ENCODE data around the gene INHBA. TPM values are rescaled to one million over a fixed set of nuclear protein-coding genes. Genes with fewer than 3 reads are reported as not detected.

INHBA gene
- polyA plus RNA-seq, 1 donor from 2014 or later: 0.19 TPM

DNA sequence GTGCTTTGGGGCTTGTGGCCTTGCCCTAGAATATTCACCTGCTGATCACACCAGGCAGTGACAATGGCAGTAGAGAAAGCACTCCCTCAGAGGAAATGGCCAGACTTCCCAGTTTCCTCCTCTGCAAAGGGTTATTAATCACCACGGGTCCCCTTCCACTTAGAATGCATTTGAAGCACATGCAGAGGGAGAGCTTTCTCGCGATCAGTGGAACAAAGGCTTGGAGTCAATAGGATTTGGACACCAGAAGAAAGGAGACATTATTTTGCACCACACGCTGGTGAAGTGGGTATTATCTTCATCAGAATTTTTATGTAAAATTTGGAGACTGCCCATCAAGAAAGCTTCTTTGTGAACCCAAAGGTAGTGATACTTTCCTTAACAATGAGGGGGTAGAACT is 35.4 kb upstream of the INHBA start:
- H3K4me3 ChIP-seq (ENCODE audit: low read length): no peak overlapping the region
- TF ChIP-seq SMC3 (conservative IDR thresholded peaks at IDR 0.05; ENCODE audit: poor library complexity): no peak
- TF ChIP-seq, protein P1, sequence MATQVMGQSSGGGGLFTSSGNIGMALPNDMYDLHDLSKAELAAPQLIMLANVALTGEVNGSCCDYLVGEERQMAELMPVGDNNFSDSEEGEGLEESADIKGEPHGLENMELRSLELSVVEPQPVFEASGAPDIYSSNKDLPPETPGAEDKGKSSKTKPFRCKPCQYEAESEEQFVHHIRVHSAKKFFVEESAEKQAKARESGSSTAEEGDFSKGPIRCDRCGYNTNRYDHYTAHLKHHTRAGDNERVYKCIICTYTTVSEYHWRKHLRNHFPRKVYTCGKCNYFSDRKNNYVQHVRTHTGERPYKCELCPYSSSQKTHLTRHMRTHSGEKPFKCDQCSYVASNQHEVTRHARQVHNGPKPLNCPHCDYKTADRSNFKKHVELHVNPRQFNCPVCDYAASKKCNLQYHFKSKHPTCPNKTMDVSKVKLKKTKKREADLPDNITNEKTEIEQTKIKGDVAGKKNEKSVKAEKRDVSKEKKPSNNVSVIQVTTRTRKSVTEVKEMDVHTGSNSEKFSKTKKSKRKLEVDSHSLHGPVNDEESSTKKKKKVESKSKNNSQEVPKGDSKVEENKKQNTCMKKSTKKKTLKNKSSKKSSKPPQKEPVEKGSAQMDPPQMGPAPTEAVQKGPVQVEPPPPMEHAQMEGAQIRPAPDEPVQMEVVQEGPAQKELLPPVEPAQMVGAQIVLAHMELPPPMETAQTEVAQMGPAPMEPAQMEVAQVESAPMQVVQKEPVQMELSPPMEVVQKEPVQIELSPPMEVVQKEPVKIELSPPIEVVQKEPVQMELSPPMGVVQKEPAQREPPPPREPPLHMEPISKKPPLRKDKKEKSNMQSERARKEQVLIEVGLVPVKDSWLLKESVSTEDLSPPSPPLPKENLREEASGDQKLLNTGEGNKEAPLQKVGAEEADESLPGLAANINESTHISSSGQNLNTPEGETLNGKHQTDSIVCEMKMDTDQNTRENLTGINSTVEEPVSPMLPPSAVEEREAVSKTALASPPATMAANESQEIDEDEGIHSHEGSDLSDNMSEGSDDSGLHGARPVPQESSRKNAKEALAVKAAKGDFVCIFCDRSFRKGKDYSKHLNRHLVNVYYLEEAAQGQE (IDR thresholded peaks at IDR 0.05; ENCODE audit: borderline replicate concordance): no peak
- H2AFZ ChIP-seq (ENCODE audit: low read depth, low read length): no peak overlapping the region
- H3F3A ChIP-seq (ENCODE audit: insufficient read depth, low read length, poor library complexity, severe bottlenecking): no peaks in the 10 kb centered on the region
- H3K9ac ChIP-seq (ENCODE audit: low read length): no peak overlapping the region
- H3K27me3 ChIP-seq (ENCODE audit: insufficient read depth, low read depth, low read length): no peaks in the 10 kb centered on the region
- no peaks in the 10 kb centered on the region for H3K79me2 ChIP-seq (replicated peaks; ENCODE audit: insufficient read depth, low read length)
- H4K20me1 ChIP-seq (ENCODE audit: insufficient read depth): no peaks in the 10 kb centered on the region
- no peak overlapping the region for H3K4me2 ChIP-seq (ENCODE audit: low read length)
- no peaks in the 10 kb centered on the region for H3K36me3 ChIP-seq (ENCODE audit: insufficient read depth, low read length)
- H3K9me3 ChIP-seq (ENCODE audit: low read length): no peaks in the 10 kb centered on the region
- H3K9me2 ChIP-seq (ENCODE audit: insufficient read depth, low read length): no peaks in the 10 kb centered on the region
- H3K27ac ChIP-seq (ENCODE audit: low read length): no peak overlapping the region

DNA sequence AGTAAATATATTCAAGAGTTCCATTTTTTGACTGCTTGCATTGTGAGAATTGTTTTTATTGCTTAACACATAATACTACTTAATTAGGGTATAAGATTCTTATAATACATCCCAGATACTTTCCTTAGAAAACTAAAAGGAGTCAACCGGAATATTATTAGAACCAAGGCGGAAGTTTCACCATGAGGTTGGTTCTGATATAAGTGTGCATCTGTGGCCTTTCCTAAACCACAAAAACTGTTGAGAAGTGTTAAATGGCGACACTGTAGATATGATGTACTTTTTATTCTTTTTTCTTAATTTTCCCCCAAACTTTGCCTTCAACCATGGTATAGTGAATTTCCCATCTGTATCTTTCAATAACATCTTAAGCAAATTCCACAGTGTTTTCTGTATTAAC is 32.3 kb upstream of the INHBA start:
- H3K9me2 ChIP-seq (ENCODE audit: insufficient read depth, low read length): no peaks in the 10 kb centered on the region
- H3F3A ChIP-seq (ENCODE audit: insufficient read depth, low read length, poor library complexity, severe bottlenecking): no peaks in the 10 kb centered on the region
- no peaks in the 10 kb centered on the region for H3K9me3 ChIP-seq (ENCODE audit: low read length)
- H3K4me3 ChIP-seq (ENCODE audit: low read length): no peak overlapping the region
- H3K27me3 ChIP-seq (ENCODE audit: insufficient read depth, low read depth, low read length): no peaks in the 10 kb centered on the region
- H3K9ac ChIP-seq (ENCODE audit: low read length): no peak overlapping the region
- no peaks in the 10 kb centered on the region for H3K79me2 ChIP-seq (replicated peaks; ENCODE audit: insufficient read depth, low read length)
- no peaks in the 10 kb centered on the region for H3K36me3 ChIP-seq (ENCODE audit: insufficient read depth, low read length)
- no peak overlapping the region for H3K27ac ChIP-seq (ENCODE audit: low read length)
- TF ChIP-seq MXI1 (conservative IDR thresholded peaks at IDR 0.05; ENCODE audit: poor library complexity, severe bottlenecking) (no peak), SMC3 (conservative IDR thresholded peaks at IDR 0.05; ENCODE audit: poor library complexity) (no peak), EZH2 (IDR thresholded peaks at IDR 0.05; ENCODE audit: borderline replicate concordance, insufficient read depth, low read length, poor library complexity, severe bottlenecking) (no peak), RAD21 (conservative IDR thresholded peaks at IDR 0.05) (no peak), EP300 (conservative IDR thresholded peaks at IDR 0.05; ENCODE audit: poor library complexity, severe bottlenecking) (no peak), POLR2AphosphoS5 (IDR thresholded peaks at IDR 0.05) (no peak), TAF1 (IDR thresholded peaks at IDR 0.05; ENCODE audit: low read depth) (no peak)
- TF ChIP-seq, protein P1 (IDR thresholded peaks at IDR 0.05; ENCODE audit: borderline replicate concordance): no peak
- TF ChIP-seq, protein P2, sequence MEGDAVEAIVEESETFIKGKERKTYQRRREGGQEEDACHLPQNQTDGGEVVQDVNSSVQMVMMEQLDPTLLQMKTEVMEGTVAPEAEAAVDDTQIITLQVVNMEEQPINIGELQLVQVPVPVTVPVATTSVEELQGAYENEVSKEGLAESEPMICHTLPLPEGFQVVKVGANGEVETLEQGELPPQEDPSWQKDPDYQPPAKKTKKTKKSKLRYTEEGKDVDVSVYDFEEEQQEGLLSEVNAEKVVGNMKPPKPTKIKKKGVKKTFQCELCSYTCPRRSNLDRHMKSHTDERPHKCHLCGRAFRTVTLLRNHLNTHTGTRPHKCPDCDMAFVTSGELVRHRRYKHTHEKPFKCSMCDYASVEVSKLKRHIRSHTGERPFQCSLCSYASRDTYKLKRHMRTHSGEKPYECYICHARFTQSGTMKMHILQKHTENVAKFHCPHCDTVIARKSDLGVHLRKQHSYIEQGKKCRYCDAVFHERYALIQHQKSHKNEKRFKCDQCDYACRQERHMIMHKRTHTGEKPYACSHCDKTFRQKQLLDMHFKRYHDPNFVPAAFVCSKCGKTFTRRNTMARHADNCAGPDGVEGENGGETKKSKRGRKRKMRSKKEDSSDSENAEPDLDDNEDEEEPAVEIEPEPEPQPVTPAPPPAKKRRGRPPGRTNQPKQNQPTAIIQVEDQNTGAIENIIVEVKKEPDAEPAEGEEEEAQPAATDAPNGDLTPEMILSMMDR (IDR thresholded peaks at IDR 0.05; ENCODE audit: poor library complexity, severe bottlenecking): no peak
- no peaks in the 10 kb centered on the region for H4K20me1 ChIP-seq (ENCODE audit: insufficient read depth)
- no peak overlapping the region for H3K4me2 ChIP-seq (ENCODE audit: low read length)
- H2AFZ ChIP-seq (ENCODE audit: low read depth, low read length): no peak overlapping the region

Measured in neural cell (in vitro differentiated cells).